Measurements from ENCODE around the gene ARHGEF28. TPM values are rescaled to one million over a fixed set of nuclear protein-coding genes. Genes with fewer than 3 reads are reported as not detected.

The ARHGEF28 gene
- total RNA-seq, 4 donors from 2014 or later, result 12.7 to 31.2 (median 19.2) TPM

- DNase-seq (ENCODE audit: extremely low spot score), result no peak
- no peaks in the 10 kb centered on the region for H3K9me3 ChIP-seq
- 42% methylated on average over 11 of the region's 11 CpGs for WGBS
These were observed 122.8 kb downstream of the ARHGEF28 start for GRCh38 chr5:73748510-73749400.

GRCh38 chr5:73749485-73750270 lies 123.7 kb downstream of the ARHGEF28 start:
- no peaks in the 10 kb centered on the region for H3K27me3 ChIP-seq
- no peak overlapping the region for H3K4me3 ChIP-seq
- peaks cover 0 to 8% (median 0%) of the 10 kb centered on the region in 4 donors for H3K36me3 ChIP-seq
- no peak for DNase-seq (ENCODE audit: extremely low spot score)
- intact Hi-C loops (cut with DNase I), result loop anchor here (10.0 kb wide), 1 partner anchor 125 kb away; the partner anchor contains the start of gene ARHGEF28
- TF ChIP-seq POLR2AphosphoS5 (IDR thresholded peaks at IDR 0.05) (peak in 1 of 2 donors; percentile 37), POLR2A (IDR thresholded peaks at IDR 0.05; ENCODE audit: low read depth) (no peak), CTCF (IDR thresholded peaks at IDR 0.05) (no peak)
- no peaks in the 10 kb centered on the region for H3K9me3 ChIP-seq
- 54% methylated on average over 11 of the region's 11 CpGs for WGBS
- peaks cover 31 to 63% (median 49%) of the 10 kb centered on the region in 4 donors for H3K4me1 ChIP-seq
- peak overlapping the region; percentile 68 to 82 (median 79) for H3K27ac ChIP-seq (replicated peaks in 1 of 4)

More at GRCh38 chr5:73748510-73749400, 122.8 kb downstream of the ARHGEF28 start:
- no peaks in the 10 kb centered on the region for H3K27me3 ChIP-seq
- TF ChIP-seq POLR2AphosphoS5 (IDR thresholded peaks at IDR 0.05), result peak in 1 of 2 donors; percentile 10
- TF ChIP-seq CTCF (IDR thresholded peaks at IDR 0.05), result no peak
- peak overlapping the region; percentile 0 to 33 (median 7) for H3K4me3 ChIP-seq
- H3K4me1 ChIP-seq, result peaks cover 31 to 64% (median 49%) of the 10 kb centered on the region in 4 donors
- H3K27ac ChIP-seq (replicated peaks in 1 of 4), result peak overlapping the region; percentile 68 to 82 (median 79)
- intact Hi-C loops (cut with DNase I), result no loop called here
- H3K36me3 ChIP-seq, result peaks cover 0 to 8% (median 0%) of the 10 kb centered on the region in 4 donors

- Histone ChIP-seq H3K27ac (replicated peaks in 1 of 4) (no peak overlapping the region), H3K4me1 (peaks cover 31 to 47% (median 37%) of the 10 kb centered on the region in 4 donors), H3K27me3 (no peaks in the 10 kb centered on the region), H3K4me3 (no peak overlapping the region), H3K36me3 (peaks cover 0 to 8% (median 0%) of the 10 kb centered on the region in 4 donors), H3K9me3 (no peaks in the 10 kb centered on the region)
- DNase-seq (ENCODE audit: extremely low spot score), result no peak
- intact Hi-C loops (cut with DNase I), result loop anchor here (10.0 kb wide), 1 partner anchor 127 kb away; the partner anchor contains the start of gene ARHGEF28
- TF ChIP-seq CTCF (IDR thresholded peaks at IDR 0.05), result no peak
- TF ChIP-seq POLR2AphosphoS5 (IDR thresholded peaks at IDR 0.05), result no peak
- TF ChIP-seq EP300 (IDR thresholded peaks at IDR 0.05), result no peak
- no peak for TF ChIP-seq POLR2A (IDR thresholded peaks at IDR 0.05; ENCODE audit: low read depth)
- 85% methylated on average over 7 of the region's 7 CpGs for WGBS
These were observed 125.4 kb downstream of the ARHGEF28 start for GRCh38 chr5:73751254-73751914.

GRCh38 chr5:73754254-73754653 lies 128.3 kb downstream of the ARHGEF28 start:
- TF ChIP-seq EP300 (IDR thresholded peaks at IDR 0.05), result no peak
- no peak for TF ChIP-seq CTCF (IDR thresholded peaks at IDR 0.05)
- no peak for TF ChIP-seq POLR2AphosphoS5 (IDR thresholded peaks at IDR 0.05)
- TF ChIP-seq POLR2A (IDR thresholded peaks at IDR 0.05; ENCODE audit: low read depth), result no peak
- H3K4me3 ChIP-seq, result no peak overlapping the region
- DNase-seq (ENCODE audit: extremely low spot score), result no peak
- H3K4me1 ChIP-seq, result peaks cover 11 to 18% (median 15%) of the 10 kb centered on the region in 4 donors
- intact Hi-C loops (cut with DNase I), result loop anchor here (10.0 kb wide), 1 partner anchor 129 kb away; the partner anchor contains the start of gene ARHGEF28
- H3K27ac ChIP-seq (replicated peaks in 1 of 4), result no peak overlapping the region
- H3K27me3 ChIP-seq, result no peaks in the 10 kb centered on the region
- no peaks in the 10 kb centered on the region for H3K9me3 ChIP-seq
- H3K36me3 ChIP-seq, result peaks cover 0 to 8% (median 0%) of the 10 kb centered on the region in 4 donors
- 85% methylated on average over 4 of the region's 4 CpGs for WGBS
